B cell (primary cell): ENCODE results near the gene RCVRN. TPM values are rescaled to one million over a fixed set of nuclear protein-coding genes. Genes with fewer than 3 reads are reported as not detected.

ENCODE experiments used
- ATAC-seq: fragments of 200-7000 bp; cut with Tn5 transposase; one replicate; pipeline ENCODE4 v1.10.0; 2021; ENCODE audit warnings: low read depth, mild to moderate bottlenecking, moderate number of reproducible peaks, moderate library complexity
- CTCF ChIA-PET: fragments of 350-600 bp; sonication (Branson Sonifier 250); formaldehyde crosslinking; loops from one replicate; lab custom pipeline; 2021; ENCODE audit warnings: antibody characterized with exemption, inconsistent platforms; lab: Charles Lee
- POLR2A ChIA-PET: fragments of 350-600 bp; sonication (Branson Sonifier 250); formaldehyde crosslinking; loops from one replicate; lab custom pipeline; 2021; ENCODE audit warnings: antibody characterized with exemption; lab: Charles Lee
- DNase-seq: peaks from one replicate; pipeline ENCODE4 v3.0.0; 2013
- H2AFZ ChIP-seq: 2 replicates; pipeline ENCODE4 v1.6.1; 2012; ENCODE audit warnings: mild to moderate bottlenecking, low read depth, low read length; ENCODE audit not compliant: insufficient read depth, poor library complexity, severe bottlenecking
- H3K27ac ChIP-seq, 2 donors: 1 replicate in 1 of 2; 2 replicates in 1 of 2; pipeline ENCODE4 v1.5.1; 2012 to 2013; ENCODE audit warnings: low read length in 2 of 2, mild to moderate bottlenecking in 2 of 2, moderate library complexity in 1 of 2
- H3K27me3 ChIP-seq, 4 experiments: fragments of 200-600 bp in 1 of 4; sonication (generic) in 1 of 4; replicated peaks in 1 of 4; 1 replicate in 2 of 4; 2 replicates in 2 of 4; pipeline versions ENCODE4 v1.6.1 to v1.7.0; 2013 to 2016; ENCODE audit warnings: low read length in 3 of 4, mild to moderate bottlenecking in 2 of 4, mixed read lengths in 1 of 4, moderate library complexity in 1 of 4; ENCODE audit not compliant: insufficient read depth in 4 of 4, control insufficient read depth in 3 of 4; ENCODE audit errors: control extremely low read depth in 1 of 4
- H3K36me3 ChIP-seq, 2 experiments: replicated peaks in 1 of 2; 1 replicate in 1 of 2; 2 replicates in 1 of 2; pipeline versions ENCODE4 v1.6.1 to v1.7.1; 2013; ENCODE audit warnings: low read length in 1 of 2; ENCODE audit not compliant: insufficient read depth in 2 of 2, control insufficient read depth in 1 of 2; ENCODE audit errors: control extremely low read depth in 1 of 2, extremely low read depth in 1 of 2
- H3K4me1 ChIP-seq, 2 donors: fragments of 200-600 bp in 1 of 2; sonication (generic) in 1 of 2; 1 replicate in 1 of 2; 2 replicates in 1 of 2; pipeline versions ENCODE4 v1.5.1 to v1.6.1; 2013 to 2017; ENCODE audit warnings: low read length in 2 of 2; ENCODE audit not compliant: control insufficient read depth in 2 of 2, insufficient read depth in 2 of 2
- H3K4me2 ChIP-seq: replicated peaks from 2 replicates; pipeline ENCODE3; 2012; ENCODE audit warnings: mild to moderate bottlenecking, low read depth, low read length; ENCODE audit not compliant: poor library complexity, severe bottlenecking
- H3K4me3 ChIP-seq, 5 experiments: fragments of 200-600 bp in 1 of 5; sonication (generic) in 1 of 5; 1 replicate in 3 of 5; 2 replicates in 2 of 5; pipeline versions ENCODE4 v1.5.1 to v1.7.0; 2011 to 2016; ENCODE audit warnings: low read length in 4 of 5, mild to moderate bottlenecking in 4 of 5, low read depth in 2 of 5, control low read depth in 1 of 5, moderate library complexity in 1 of 5; ENCODE audit not compliant: insufficient read depth in 1 of 5; ENCODE audit errors: control extremely low read depth in 1 of 5, extremely low read depth in 1 of 5
- H3K79me2 ChIP-seq: fragments of 200-600 bp; sonication (generic); one replicate; pipeline ENCODE4 v1.6.0; 2016; ENCODE audit warnings: low read length; ENCODE audit not compliant: control insufficient read depth, insufficient read depth
- H3K9ac ChIP-seq: fragments of 200-600 bp; sonication (generic); 2 replicates; pipeline ENCODE4 v1.6.1; 2017; ENCODE audit warnings: mild to moderate bottlenecking, low read length, moderate library complexity
- H3K9me3 ChIP-seq, 3 donors: one replicate each; pipeline versions ENCODE4 v1.6.1 to v1.7.1; 2013; ENCODE audit warnings: low read length in 2 of 3; ENCODE audit not compliant: control insufficient read depth in 2 of 3, insufficient read depth in 1 of 3; ENCODE audit errors: control extremely low read depth in 1 of 3
- H4K20me1 ChIP-seq: 2 replicates; pipeline ENCODE4 v1.6.0; 2012; ENCODE audit warnings: mild to moderate bottlenecking, low read length; ENCODE audit not compliant: insufficient read depth, control insufficient read depth, poor library complexity, severe bottlenecking
- H3K27ac Mint-ChIP-seq: one replicate; pipeline ENCODE4 v1.8.0; 2021; ENCODE audit warnings: mixed read lengths
- H3K27me3 Mint-ChIP-seq: one replicate; pipeline ENCODE4 v1.8.0; 2021; ENCODE audit warnings: mixed read lengths
- H3K4me1 Mint-ChIP-seq: one replicate; pipeline ENCODE4 v1.8.0; 2021; ENCODE audit warnings: mixed read lengths
- H3K4me3 Mint-ChIP-seq: one replicate; pipeline ENCODE4 v1.8.0; 2021; ENCODE audit warnings: mixed read lengths
- H3K9me3 Mint-ChIP-seq: one replicate; pipeline ENCODE4 v1.8.0; 2022; ENCODE audit warnings: mixed read lengths; ENCODE audit not compliant: insufficient read depth
- CTCF ChIP-seq: fragments of 200-600 bp; IDR thresholded peaks from one replicate; pipeline ENCODE4 v1.8.0; 2022; ENCODE audit warnings: antibody characterized with exemption, mild to moderate bottlenecking
- EZH2 ChIP-seq: IDR thresholded peaks from 2 replicates; pipeline ENCODE4 v1.6.1; 2012; ENCODE audit warnings: borderline replicate concordance, low read depth, mild to moderate bottlenecking, moderate library complexity, low read length; ENCODE audit not compliant: insufficient read depth, poor library complexity, severe bottlenecking
- WGBS: methylation state at CpG from one replicate; pipeline ENCODE4 v1.1.5; 2013; ENCODE audit warnings: missing lambda C conversion rate; ENCODE audit not compliant: insufficient coverage; 5-methylcytosine and 5-hydroxymethylcytosine counted together
- intact Hi-C: fragments of 100-400 bp; cut with micrococcal nuclease; formaldehyde crosslinking; loops from one replicate; pipeline ENCODE4 v1.10.0; 2022
- polyA plus RNA-seq: library from polyadenylated mRNA; depleted of rRNA; stranded (reverse); fragments of >200 nt; gene quantifications from 2 replicates; pipeline ENCODE4 v1.2.3, GENCODE V29; 2012
- total RNA-seq, 2 donors: library from RNA; stranded (reverse); fragments of 120-200 nt in 1 of 2; gene quantifications; 1 replicate in 1 of 2; 2 replicates in 1 of 2; pipeline versions ENCODE4 v1.2.3 to v1.2.4, GENCODE V29; 2013 to 2022

The RCVRN gene
- total and polyA plus RNA-seq, 2 donors (not counting 1 experiment from before 2014, with no cell fraction given): 0.16 TPM; not detected in 1

GRCh38 chr17:9880582-9880999, 24.5 kb downstream of the RCVRN start:
- ChIA-PET POLR2A (no interaction called here), CTCF (no interaction called here)
- Histone ChIP-seq H3K4me3 (no peak overlapping the region), H3K79me2 (no peaks in the 10 kb centered on the region), H2AFZ (no peak overlapping the region), H3K36me3 (no peaks in the 10 kb centered on the region), H3K27ac (no peak overlapping the region), H4K20me1 (no peaks in the 10 kb centered on the region), H3K4me2 (no peak overlapping the region), H3K4me1 (no peaks in the 10 kb centered on the region), H3K9me3 (peaks cover 1 to 19% (median 7%) of the 10 kb centered on the region in 3 donors), H3K9ac (no peak overlapping the region), H3K27me3 (peaks cover 0 to 2% (median 0%) of the 10 kb centered on the region in 4 experiments)
- no peak overlapping the region for H3K4me3 Mint-ChIP-seq
- ATAC-seq (no peak), DNase-seq (no peak)
- intact Hi-C loops: no loop called here
- H3K27ac Mint-ChIP-seq: no peak overlapping the region
- WGBS: 81% methylated on average over 3 of the region's 3 CpGs
- no peaks in the 10 kb centered on the region for H3K4me1 Mint-ChIP-seq
- peaks cover 5% of the 10 kb centered on the region for H3K9me3 Mint-ChIP-seq
- H3K27me3 Mint-ChIP-seq: peaks cover 9% of the 10 kb centered on the region
- TF ChIP-seq EZH2: no peak
- TF ChIP-seq CTCF: no peak

GRCh38 chr17:9878786-9879525, 26.1 kb downstream of the RCVRN start:
- no CpG with 5 or more reads among the region's 8 CpGs for WGBS
- no peak for DNase-seq
- CTCF ChIA-PET: no interaction called here

More at GRCh38 chr17:9878786-9879525, 26.1 kb downstream of the RCVRN start:
- Histone ChIP-seq H3K27me3 (peaks cover 0 to 6% (median 0%) of the 10 kb centered on the region in 4 experiments), H3K79me2 (no peaks in the 10 kb centered on the region), H3K9ac (no peak overlapping the region), H3K27ac (no peak overlapping the region), H3K36me3 (no peaks in the 10 kb centered on the region), H2AFZ (no peak overlapping the region), H3K4me1 (no peaks in the 10 kb centered on the region), H4K20me1 (no peaks in the 10 kb centered on the region), H3K4me2 (no peak overlapping the region), H3K9me3 (peaks cover 1 to 15% (median 4%) of the 10 kb centered on the region in 3 donors), H3K4me3 (no peak overlapping the region)
- Mint-ChIP-seq H3K27ac (no peak overlapping the region), H3K9me3 (peaks cover 5% of the 10 kb centered on the region), H3K4me1 (no peaks in the 10 kb centered on the region), H3K27me3 (peaks cover 9% of the 10 kb centered on the region), H3K4me3 (no peak overlapping the region)
- ATAC-seq: no peak
- intact Hi-C loops: no loop called here
- POLR2A ChIA-PET: no interaction called here
- TF ChIP-seq CTCF: no peak
- no peak for TF ChIP-seq EZH2
